ENCODE measurements around the gene C11orf65.
A peak's percentile ranks its signal among the peaks of the same experiment; 100 is the strongest.

Gene C11orf65

GRCh38 chr11:108498046-108498815 is 30.9 kb upstream of the C11orf65 start, which contains the start of gene POGLUT3:
TSS of gene POGLUT3 (minus strand) at chr11:108498384. CDS start at chr11:108498366, 18 bp downstream.
- TF ChIP-seq CTCF (IDR thresholded peaks at IDR 0.05; ENCODE audit: borderline replicate concordance, extremely low read depth, low read length, poor library complexity, severe bottlenecking): peak; percentile 25
- no peak for TF ChIP-seq EZH2 (IDR thresholded peaks at IDR 0.05; ENCODE audit: borderline replicate concordance, low read depth, low read length, severe bottlenecking)
- H3K79me2 ChIP-seq (ENCODE audit: insufficient read depth, low read length): peaks cover 61% of the 10 kb centered on the region
- peak within 1 kb of the TSS; percentile 83 for H3K27ac ChIP-seq (ENCODE audit: low read length)
- peaks cover 17% of the 10 kb centered on the region for H3K36me3 ChIP-seq (ENCODE audit: insufficient read depth, low read length)
- H3K4me1 ChIP-seq (ENCODE audit: insufficient read depth, low read length): peaks cover 49% of the 10 kb centered on the region
- DNase-seq: peak; percentile 84
- H3K4me2 ChIP-seq (ENCODE audit: insufficient read depth, low read length): peak within 1 kb of the TSS; percentile 71
- H3K9ac ChIP-seq (ENCODE audit: low read depth, low read length): peak within 1 kb of the TSS; percentile 96
- ATAC-seq (ENCODE audit: insufficient read depth, low read depth): peak; percentile 91
- H3K27me3 ChIP-seq (ENCODE audit: insufficient read depth, low read length, poor library complexity): no peaks in the 10 kb centered on the region
- H4K20me1 ChIP-seq (ENCODE audit: insufficient read depth, low read length): no peaks in the 10 kb centered on the region
- peak within 1 kb of the TSS; percentile 72 for H2AFZ ChIP-seq (ENCODE audit: low read depth, low read length)
- H3K9me3 ChIP-seq (ENCODE audit: insufficient read depth, low read length, severe bottlenecking): no peaks in the 10 kb centered on the region
- peak within 1 kb of the TSS; percentile 40 to 59; a peak in 3 of 4 replicates for H3K4me3 ChIP-seq (ENCODE audit: low read depth in 1 of 2, low read length in 2 of 2)

- peak overlapping the region; percentile 71 for H3K4me2 ChIP-seq (ENCODE audit: insufficient read depth, low read length)
- H3K27ac ChIP-seq (ENCODE audit: low read length): peak overlapping the region; percentile 83
- TF ChIP-seq EZH2 (IDR thresholded peaks at IDR 0.05; ENCODE audit: borderline replicate concordance, low read depth, low read length, severe bottlenecking) (no peak), CTCF (IDR thresholded peaks at IDR 0.05; ENCODE audit: borderline replicate concordance, extremely low read depth, low read length, poor library complexity, severe bottlenecking) (no peak)
- no peaks in the 10 kb centered on the region for H3K9me3 ChIP-seq (ENCODE audit: insufficient read depth, low read length, severe bottlenecking)
- H3K36me3 ChIP-seq (ENCODE audit: insufficient read depth, low read length): peaks cover 17% of the 10 kb centered on the region
- peak overlapping the region; percentile 40 to 59; a peak in 3 of 4 replicates for H3K4me3 ChIP-seq (ENCODE audit: low read depth in 1 of 2, low read length in 2 of 2)
- no peaks in the 10 kb centered on the region for H4K20me1 ChIP-seq (ENCODE audit: insufficient read depth, low read length)
- DNase-seq: peak; percentile 82
- H3K79me2 ChIP-seq (ENCODE audit: insufficient read depth, low read length): peaks cover 68% of the 10 kb centered on the region
- peak; percentile 78 for ATAC-seq (ENCODE audit: insufficient read depth, low read depth)
- H3K4me1 ChIP-seq (ENCODE audit: insufficient read depth, low read length): peaks cover 53% of the 10 kb centered on the region
- H3K9ac ChIP-seq (ENCODE audit: low read depth, low read length): peak overlapping the region; percentile 96
- H3K27me3 ChIP-seq (ENCODE audit: insufficient read depth, low read length, poor library complexity): no peaks in the 10 kb centered on the region
- peak overlapping the region; percentile 72 for H2AFZ ChIP-seq (ENCODE audit: low read depth, low read length)
These were observed 30.2 kb upstream of the C11orf65 start for GRCh38 chr11:108497317-108498045.

DNA sequence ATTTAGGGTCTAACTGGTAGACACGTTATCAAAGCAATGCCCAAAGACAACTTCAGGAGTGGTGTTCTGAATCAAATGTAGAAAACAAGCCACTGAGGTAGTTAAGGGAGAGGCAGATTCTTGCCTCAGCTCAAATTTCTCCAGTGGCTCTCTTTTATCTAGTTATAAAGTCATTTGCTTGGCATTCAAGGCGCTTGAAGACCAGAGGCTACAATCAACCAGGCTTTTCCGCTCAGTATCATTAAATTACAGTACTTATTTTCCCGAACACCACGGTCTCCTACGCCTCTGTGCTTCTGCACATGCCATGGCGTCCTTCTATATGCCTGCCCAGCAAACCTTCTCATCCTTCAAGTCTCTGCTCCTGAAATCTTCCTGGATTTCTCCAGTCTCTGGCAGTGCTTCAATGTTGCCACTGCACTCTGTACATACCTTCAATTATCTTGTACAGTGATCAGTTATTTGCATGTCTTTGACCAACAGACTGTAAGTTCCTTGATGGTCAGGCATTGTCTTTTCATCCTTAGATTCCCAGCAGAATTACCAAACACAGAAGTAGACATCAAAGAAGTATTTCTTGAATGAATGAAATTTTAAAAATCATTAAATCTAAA is 29.4 kb upstream of the C11orf65 start:
- DNase-seq: no peak
- Histone ChIP-seq H2AFZ (ENCODE audit: low read depth, low read length) (no peak overlapping the region), H3K4me2 (ENCODE audit: insufficient read depth, low read length) (peak overlapping the region; percentile 71), H4K20me1 (ENCODE audit: insufficient read depth, low read length) (no peaks in the 10 kb centered on the region), H3K79me2 (ENCODE audit: insufficient read depth, low read length) (peaks cover 74% of the 10 kb centered on the region), H3K27ac (ENCODE audit: low read length) (peak overlapping the region; percentile 83), H3K4me1 (ENCODE audit: insufficient read depth, low read length) (peaks cover 53% of the 10 kb centered on the region), H3K27me3 (ENCODE audit: insufficient read depth, low read length, poor library complexity) (no peaks in the 10 kb centered on the region), H3K4me3 (ENCODE audit: low read depth in 1 of 2, low read length in 2 of 2) (peak overlapping the region in 1 of 2 experiments; percentile 59; a peak in 3 of 4 replicates), H3K9ac (ENCODE audit: low read depth, low read length) (peak overlapping the region; percentile 96), H3K36me3 (ENCODE audit: insufficient read depth, low read length) (peaks cover 17% of the 10 kb centered on the region), H3K9me3 (ENCODE audit: insufficient read depth, low read length, severe bottlenecking) (no peaks in the 10 kb centered on the region)
- TF ChIP-seq CTCF (IDR thresholded peaks at IDR 0.05; ENCODE audit: borderline replicate concordance, extremely low read depth, low read length, poor library complexity, severe bottlenecking): no peak
- no peak for TF ChIP-seq EZH2 (IDR thresholded peaks at IDR 0.05; ENCODE audit: borderline replicate concordance, low read depth, low read length, severe bottlenecking)
- no peak for ATAC-seq (ENCODE audit: insufficient read depth, low read depth)

Data from DND-41 (cell line).